Stimulated activated CD4-positive, alpha-beta T cell treated with anti-CD3 and anti-CD28 coated beads, Interleukin-15, amount 100 ng/mL, for 24 hours (primary cell): ENCODE data around the gene GHRHR.

Experiments used
- DNase-seq: peaks from one replicate; pipeline ENCODE4 v3.0.0-alpha.2; 2020

GHRHR gene

DNA sequence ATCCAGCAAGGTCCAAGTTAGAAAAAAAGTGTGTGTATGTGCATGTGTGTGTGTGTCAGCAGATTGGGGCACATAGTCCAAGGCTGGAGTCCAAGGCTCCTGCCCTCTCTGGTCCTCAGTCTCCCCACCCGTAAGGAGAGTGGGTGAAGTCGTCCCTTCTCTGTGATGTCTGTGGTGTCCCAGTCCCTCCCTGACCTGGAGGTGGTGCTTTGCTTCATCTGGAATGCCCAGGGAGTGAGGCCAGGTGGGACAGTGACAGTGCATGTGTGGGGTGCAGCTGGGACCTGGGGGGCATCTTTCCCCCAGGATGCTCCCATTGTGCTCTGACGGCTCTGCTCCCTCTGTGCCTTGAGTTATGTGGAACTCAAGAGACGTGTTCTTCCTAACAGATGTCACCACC, 34.1 kb upstream of the GHRHR start:
- DNase-seq: no peak

- no peak for DNase-seq
Measured at GRCh38 chr7:30930621-30931020, 33.1 kb upstream of the GHRHR start.

GRCh38 chr7:30931161-30931928, 32.4 kb upstream of the GHRHR start:
- no peak for DNase-seq

GRCh38 chr7:30931929-30932540, 31.7 kb upstream of the GHRHR start:
- no peak for DNase-seq

DNA sequence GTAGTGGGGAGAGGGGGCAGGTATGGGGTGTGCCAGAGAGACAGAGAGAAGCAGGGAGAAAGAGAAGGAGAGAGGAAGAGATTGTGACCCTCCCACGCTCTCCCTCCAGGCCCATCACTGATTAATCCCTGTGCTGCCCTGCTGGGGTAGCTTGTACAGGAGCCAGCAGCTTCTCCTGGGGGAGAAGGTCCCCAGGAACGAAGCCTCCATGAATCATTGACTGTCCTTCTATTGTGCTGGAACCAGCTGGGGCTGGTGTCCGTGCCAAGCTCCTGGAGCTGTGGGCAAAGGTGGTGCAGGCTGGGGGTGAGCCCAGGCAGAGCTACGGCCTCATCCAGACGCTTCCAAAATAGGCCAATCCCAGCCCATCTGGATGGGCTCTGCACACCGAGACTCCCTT, 31.2 kb upstream of the GHRHR start:
- no peak for DNase-seq

GRCh38 chr7:30933124-30933974, 30.4 kb upstream of the GHRHR start:
- no peak for DNase-seq

- DNase-seq: no peak
Measured at GRCh38 chr7:30934225-30934624, 29.5 kb upstream of the GHRHR start.

DNA sequence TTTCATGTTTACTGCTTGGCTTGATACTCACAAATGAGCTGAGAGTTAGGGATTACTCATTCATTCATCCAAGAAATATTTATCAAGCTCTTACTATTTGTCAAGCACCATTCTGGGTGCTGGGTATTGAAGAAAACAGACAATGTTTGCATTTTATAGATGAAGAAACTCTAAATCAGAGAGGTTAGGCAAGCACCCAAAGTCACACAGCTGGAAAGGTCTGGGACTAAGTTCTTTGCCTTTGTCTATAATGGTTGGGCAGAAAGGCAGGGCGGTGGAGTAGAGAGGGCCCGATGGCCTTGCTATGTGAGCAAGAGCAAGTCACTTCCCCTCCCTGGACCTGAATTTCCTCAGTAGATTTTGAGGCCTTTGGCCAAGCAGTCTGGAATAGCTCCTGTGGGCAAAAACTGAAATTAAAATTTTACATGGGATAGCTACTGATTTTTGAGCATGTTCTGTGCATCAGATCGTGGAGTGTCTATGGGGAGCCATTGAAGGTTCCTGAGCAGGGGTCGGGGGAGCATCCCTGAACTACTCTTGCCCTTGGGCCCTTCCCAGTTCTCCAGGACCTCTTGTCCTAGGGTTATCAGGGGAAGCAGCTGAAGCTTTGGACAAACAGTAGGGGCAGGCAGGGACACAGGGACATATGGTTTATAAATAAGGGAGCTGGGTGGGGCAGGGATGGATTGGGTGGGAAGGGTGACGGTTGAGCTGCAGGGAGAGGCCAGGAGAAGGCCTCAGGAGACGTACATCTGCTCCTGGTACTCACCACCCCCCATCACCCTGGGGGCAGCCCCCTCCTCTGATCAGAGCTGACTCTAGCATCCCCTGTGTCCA, 28.8 kb upstream of the GHRHR start:
- DNase-seq: no peak

GRCh38 chr7:30935569-30935877, 28.2 kb upstream of the GHRHR start:
- no peak for DNase-seq

GRCh38 chr7:30936650-30937245, 27.0 kb upstream of the GHRHR start:
- DNase-seq: no peak

GRCh38 chr7:30937416-30937815, 26.3 kb upstream of the GHRHR start:
- DNase-seq: no peak

DNA sequence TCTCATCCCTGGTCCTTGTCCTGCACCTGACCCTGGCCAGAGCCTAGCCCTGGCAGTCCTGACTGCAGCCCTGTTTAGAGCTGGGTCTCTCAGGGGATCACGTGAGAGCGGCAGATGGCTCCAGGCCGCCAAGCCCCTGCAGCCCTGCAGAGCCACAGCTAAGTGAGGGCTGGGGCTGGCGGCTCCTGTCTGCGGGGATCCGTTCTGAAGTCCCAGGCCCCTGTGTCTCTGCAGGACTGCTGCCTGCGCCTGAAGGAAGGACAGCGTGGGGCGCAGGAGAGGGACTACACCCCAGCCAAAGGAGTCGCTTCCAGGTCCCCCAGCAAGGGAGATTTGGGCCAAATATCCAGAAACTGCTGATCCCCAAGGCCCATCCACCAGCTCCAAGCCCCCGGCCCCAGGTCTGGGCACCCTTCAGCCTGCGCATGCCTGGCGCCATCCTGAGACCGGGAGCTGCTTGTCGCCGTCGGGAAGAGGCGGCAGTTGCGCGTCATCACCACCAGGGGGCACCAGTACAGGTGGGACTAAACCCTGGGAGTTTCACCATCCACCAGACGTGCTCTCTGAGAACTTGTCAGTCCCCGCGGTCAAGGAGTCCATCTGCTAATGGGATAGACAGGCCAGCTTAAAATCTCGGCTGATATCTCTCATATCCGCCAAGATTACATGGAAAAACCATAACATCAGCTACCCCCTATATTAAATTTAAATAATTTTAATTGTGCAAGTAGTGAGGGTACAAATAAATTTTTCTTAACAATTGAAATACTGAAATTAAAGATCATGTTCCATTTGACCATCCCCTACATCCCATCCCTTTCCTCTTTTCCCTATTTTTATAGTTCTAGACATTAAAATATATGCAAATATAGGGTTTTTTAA, 25.1 kb upstream of the GHRHR start:
- peak; percentile 81 for DNase-seq

DNA sequence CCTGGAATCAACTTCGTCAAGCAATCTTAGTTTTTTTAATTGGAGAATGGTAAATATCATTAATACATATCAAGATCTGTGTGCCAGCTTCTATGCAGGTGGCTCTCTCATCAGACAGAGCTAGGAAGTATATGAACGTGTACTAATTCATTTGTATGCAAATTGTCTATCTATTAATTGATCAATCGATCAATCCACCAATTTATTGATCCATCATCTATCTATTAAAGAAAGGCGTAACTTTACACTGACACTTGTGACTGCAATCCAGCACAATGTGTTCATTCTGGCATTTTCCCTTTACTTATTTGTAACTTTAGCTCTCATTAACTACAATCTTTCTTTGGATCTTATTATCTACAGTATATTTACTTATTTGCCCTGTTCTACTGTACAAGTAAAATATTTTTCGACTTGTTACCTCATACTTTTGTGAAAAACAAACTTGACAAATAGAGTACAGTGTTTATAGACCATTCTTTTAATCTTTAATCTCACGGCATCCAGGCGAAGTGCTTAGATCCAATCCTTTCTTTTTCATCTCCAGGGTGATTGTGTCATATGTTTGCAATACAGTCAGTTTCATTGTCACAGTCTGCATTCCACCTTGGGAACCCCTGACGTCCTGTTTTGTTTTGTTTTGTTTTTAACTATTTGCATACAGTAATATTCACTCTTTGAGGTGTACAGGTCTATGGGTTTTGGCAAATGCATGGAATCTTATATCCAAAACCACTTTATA, 22.0 kb upstream of the GHRHR start:
- DNase-seq: no peak

GRCh38 chr7:30950197-30950596, 13.6 kb upstream of the GHRHR start:
- no peak for DNase-seq

DNA sequence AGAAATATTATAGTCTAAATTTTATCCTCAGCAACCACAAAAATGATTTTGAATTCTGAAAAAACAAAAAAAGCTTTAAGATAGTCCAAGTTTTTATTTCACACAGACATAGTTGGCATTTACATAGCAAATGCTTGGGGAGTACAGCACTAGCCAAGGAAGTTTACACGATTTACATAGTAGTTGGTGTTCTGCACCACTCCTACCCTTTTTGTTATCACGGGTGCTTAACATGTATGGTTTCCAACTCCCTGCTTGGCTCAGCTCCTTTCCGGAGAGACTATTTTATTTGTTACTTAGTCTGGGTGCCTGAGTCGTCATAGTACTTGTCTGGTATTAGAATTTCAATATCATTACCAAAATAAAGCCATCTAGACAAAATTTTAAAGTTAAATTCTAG, 8.8 kb upstream of the GHRHR start:
- no peak for DNase-seq

- no peak for DNase-seq
Measured at GRCh38 chr7:30956704-30957103, 7.0 kb upstream of the GHRHR start.

GRCh38 chr7:30965372-30965771, 1.6 kb downstream of the GHRHR start:
- DNase-seq: no peak

DNA sequence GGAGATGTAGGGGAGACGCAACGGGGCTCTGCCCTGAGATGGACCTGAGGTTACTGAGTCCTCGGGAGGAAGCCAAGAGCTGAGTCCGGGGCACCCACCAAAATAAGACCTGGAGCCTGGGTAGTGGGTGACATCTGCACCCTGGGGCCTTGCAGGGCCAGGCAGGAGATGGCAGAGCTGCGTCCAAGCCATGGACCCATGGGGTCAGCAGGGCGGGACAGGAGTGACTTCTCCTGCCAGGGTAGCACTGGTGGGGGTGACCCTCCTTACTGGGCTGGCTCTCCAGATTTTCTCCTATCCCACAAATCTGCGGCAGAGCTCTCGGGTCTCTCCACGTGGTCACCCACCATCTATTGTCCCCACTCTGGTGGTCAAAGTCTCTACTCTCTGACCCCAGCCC, 2.1 kb downstream of the GHRHR start:
- no peak for DNase-seq

- no peak for DNase-seq
Measured at GRCh38 chr7:30968294-30968693, 4.5 kb downstream of the GHRHR start.

- DNase-seq: no peak
Measured at GRCh38 chr7:30968747-30969603, 5.2 kb downstream of the GHRHR start.
